Stimulated activated naive CD8-positive, alpha-beta T cell treated with anti-CD3 and anti-CD28 coated beads, Interleukin-15, Interleukin-2, amounts not matched to agents 100 ng/mL and 50 ng/mL, for 24 hours (primary cell): ENCODE results near the gene MILR1.
A peak's percentile ranks its signal among the peaks of the same experiment; 100 is the strongest.
"Not testable (repeated sequence)": the region's sequence is repeated elsewhere in the genome, so short reads cannot be mapped to it uniquely, and the experiment has no call there.

ENCODE experiments used
- H3K27ac Mint-ChIP-seq: one replicate; pipeline ENCODE4 v1.8.0; 2021; ENCODE audit warnings: mild to moderate bottlenecking, mixed read lengths
- H3K27me3 Mint-ChIP-seq: one replicate; pipeline ENCODE4 v1.8.0; 2021; ENCODE audit warnings: mixed read lengths
- H3K36me3 Mint-ChIP-seq: one replicate; pipeline ENCODE4 v1.8.0; 2021; ENCODE audit warnings: low read depth, mixed read lengths
- H3K4me1 Mint-ChIP-seq: one replicate; pipeline ENCODE4 v1.8.0; 2021; ENCODE audit warnings: low read depth, mixed read lengths
- H3K4me3 Mint-ChIP-seq: one replicate; pipeline ENCODE4 v1.8.0; 2021; ENCODE audit warnings: mild to moderate bottlenecking, mixed read lengths
- H3K9me3 Mint-ChIP-seq: one replicate; pipeline ENCODE4 v1.8.0; 2021; ENCODE audit warnings: mixed read lengths

The MILR1 gene

DNA sequence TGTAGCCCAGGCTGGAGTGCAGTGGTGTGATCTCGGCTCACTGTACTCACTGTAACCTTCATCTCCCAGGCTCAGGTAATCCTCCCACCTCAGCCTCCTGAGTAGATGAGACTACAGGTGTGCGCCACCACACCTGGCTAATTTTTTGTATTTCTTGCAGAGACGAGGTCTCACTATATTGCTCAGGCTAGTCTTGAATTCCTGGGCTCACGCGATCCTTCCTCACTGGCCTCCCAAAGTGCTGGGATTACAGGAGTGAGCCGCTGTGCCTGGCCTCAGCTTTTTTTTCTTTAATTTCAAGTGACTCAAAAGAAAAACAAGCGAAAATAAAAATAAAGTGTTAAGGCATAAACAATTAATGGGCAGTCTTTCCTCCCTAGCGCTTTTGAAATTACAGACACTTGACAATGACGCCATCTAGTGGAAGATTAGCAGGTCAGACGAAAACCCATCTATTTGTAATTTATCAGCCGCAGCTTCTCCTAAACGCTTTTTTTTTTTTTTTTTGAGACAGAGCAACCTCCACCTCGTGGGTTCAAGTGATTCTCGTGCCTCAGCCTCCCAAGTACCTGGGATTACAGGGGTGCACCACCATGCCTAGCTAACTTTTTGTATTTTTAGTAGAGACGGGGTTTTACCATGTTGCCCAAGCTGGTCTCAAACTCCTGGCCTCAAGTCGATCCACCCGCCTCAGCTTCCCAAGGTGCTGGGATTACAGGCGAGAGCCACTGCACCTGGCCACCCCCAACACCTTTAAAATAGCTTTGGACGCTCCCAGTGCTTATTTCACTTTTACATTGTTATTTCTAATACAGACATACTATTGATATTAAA is 30.2 kb upstream of the MILR1 start:
- H3K4me3 Mint-ChIP-seq: no peak overlapping the region
- no peaks in the 10 kb centered on the region for H3K9me3 Mint-ChIP-seq
- no peak overlapping the region for H3K27ac Mint-ChIP-seq
- H3K4me1 Mint-ChIP-seq: peaks cover 1% of the 10 kb centered on the region
- no peaks in the 10 kb centered on the region for H3K27me3 Mint-ChIP-seq
- H3K36me3 Mint-ChIP-seq: no peaks in the 10 kb centered on the region

DNA sequence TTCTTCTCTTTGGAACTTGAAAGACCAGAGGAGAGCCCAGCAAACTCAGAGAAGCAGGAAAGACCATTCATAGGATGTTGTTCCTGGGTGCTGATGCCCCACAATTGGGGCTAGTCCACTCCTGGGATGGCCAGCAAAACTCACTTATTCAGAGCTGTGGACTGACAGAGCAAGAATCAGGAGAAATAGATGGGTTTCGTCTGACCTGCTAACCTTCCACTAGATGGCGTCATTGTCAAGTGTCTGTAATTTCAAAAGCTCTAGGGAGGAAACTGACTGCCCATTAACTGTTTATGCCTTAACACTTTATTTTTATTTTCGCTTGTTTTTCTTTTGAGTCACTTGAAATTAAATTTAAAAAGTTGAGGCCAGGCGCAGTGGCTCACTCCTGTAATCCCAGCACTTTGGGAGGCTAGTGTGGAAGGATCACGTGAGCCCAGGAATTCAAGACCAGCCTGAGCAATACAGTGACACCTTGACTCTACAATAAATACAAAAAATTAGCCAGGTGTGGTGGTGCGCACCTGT is 28.7 kb upstream of the MILR1 start:
- Mint-ChIP-seq H3K27ac (no peak overlapping the region), H3K27me3 (no peaks in the 10 kb centered on the region), H3K36me3 (no peaks in the 10 kb centered on the region)

DNA sequence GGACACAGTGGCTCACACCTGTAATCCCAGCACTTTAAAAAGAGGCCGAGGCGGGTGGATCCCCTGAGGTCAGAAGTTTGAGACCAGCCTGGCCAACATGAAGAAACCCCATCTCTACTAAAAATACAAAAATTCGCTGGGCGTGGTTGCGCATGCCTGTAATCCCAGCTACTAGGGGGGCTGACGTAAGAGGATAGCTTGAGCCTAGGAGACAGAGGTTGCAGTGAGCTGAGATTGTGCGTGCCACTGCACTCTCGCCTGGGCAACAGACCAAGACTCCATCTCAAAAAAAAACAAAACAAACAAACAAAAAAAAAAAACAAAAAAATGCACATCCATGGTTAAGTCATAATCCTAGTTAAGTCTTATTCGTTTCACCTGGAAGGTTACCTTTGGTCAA is 26.8 kb upstream of the MILR1 start:
- not testable (repeated sequence) for H3K9me3 Mint-ChIP-seq, H3K27ac Mint-ChIP-seq, H3K4me3 Mint-ChIP-seq, H3K27me3 Mint-ChIP-seq, H3K36me3 Mint-ChIP-seq, H3K4me1 Mint-ChIP-seq

More for the DNA sequence above, 28.7 kb upstream of the MILR1 start:
- Mint-ChIP-seq H3K4me3 (no peak overlapping the region), H3K9me3 (no peaks in the 10 kb centered on the region), H3K4me1 (no peaks in the 10 kb centered on the region)

DNA sequence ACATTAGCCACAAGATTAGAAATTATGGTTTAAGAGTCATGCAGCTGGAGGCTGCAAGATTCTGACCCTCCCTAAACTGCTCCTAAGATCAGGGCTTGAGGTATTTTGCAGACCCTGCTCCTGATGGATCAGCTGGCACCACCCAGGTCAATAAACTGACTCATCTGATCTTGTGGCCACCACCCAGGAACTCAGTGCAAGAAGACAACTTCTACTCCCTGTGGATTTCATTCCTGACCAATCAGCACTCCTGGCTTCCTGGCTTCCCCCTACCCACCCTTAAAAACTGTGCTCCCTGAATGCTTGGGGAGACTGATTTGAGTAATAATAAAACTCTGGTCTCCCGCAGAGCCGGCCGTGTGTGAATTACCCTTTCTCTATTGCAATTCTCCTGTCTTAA is 25.0 kb upstream of the MILR1 start:
- no peaks in the 10 kb centered on the region for H3K27me3 Mint-ChIP-seq
- no peaks in the 10 kb centered on the region for H3K4me1 Mint-ChIP-seq
- no peaks in the 10 kb centered on the region for H3K36me3 Mint-ChIP-seq
- no peak overlapping the region for H3K4me3 Mint-ChIP-seq
- no peak overlapping the region for H3K27ac Mint-ChIP-seq
- no peaks in the 10 kb centered on the region for H3K9me3 Mint-ChIP-seq

DNA sequence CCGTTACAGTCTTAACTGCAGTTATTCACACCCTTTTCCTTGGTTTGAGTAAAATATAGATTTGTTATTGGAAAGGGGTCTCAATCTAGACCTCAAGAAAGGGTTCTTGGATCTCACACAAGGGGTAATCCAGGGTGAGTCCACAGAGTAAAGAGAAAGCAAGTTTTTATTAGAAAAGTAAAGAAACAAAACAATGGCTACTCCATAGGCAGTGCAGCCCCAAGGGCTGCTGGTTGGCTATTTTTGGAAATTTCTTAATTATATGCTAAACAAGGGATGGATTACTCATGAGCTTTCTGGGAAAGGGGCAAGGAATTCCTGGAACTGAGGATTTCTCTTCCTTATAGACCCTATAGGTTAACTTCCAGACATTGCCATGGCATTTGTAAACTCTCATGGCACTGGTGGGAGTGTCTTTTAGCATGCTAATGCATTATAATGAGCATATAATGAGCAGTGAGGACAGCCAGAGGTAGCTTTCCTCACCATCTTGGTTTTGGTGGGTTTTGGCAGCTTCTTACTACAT is 24.5 kb upstream of the MILR1 start:
- no peak overlapping the region for H3K27ac Mint-ChIP-seq
- H3K27me3 Mint-ChIP-seq: peaks cover 1% of the 10 kb centered on the region
- no peaks in the 10 kb centered on the region for H3K36me3 Mint-ChIP-seq
- no peaks in the 10 kb centered on the region for H3K9me3 Mint-ChIP-seq
- no peaks in the 10 kb centered on the region for H3K4me1 Mint-ChIP-seq
- no peak overlapping the region for H3K4me3 Mint-ChIP-seq

DNA sequence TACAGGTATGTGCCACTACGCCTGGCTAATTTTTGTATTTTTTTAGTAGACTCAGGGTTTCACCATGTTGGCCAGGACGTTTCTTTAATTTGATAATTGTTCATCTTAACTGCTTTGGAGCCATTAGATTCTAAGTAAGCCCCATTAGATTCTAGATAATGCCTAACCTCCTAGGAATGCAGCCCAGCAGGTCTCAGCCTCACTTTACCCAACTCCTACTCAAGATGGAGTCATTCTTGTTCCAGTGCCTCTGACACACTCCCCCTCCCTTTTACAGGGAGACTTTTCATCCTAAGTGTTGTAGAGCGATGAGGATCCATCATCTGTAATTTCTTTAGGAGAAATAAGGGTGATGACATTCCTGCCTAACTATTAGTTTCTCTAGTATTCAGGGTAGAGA is 23.7 kb upstream of the MILR1 start:
- H3K27me3 Mint-ChIP-seq: peaks cover 3% of the 10 kb centered on the region
- H3K4me1 Mint-ChIP-seq: no peaks in the 10 kb centered on the region
- H3K9me3 Mint-ChIP-seq: no peaks in the 10 kb centered on the region
- no peaks in the 10 kb centered on the region for H3K36me3 Mint-ChIP-seq
- H3K4me3 Mint-ChIP-seq: no peak overlapping the region
- H3K27ac Mint-ChIP-seq: no peak overlapping the region

DNA sequence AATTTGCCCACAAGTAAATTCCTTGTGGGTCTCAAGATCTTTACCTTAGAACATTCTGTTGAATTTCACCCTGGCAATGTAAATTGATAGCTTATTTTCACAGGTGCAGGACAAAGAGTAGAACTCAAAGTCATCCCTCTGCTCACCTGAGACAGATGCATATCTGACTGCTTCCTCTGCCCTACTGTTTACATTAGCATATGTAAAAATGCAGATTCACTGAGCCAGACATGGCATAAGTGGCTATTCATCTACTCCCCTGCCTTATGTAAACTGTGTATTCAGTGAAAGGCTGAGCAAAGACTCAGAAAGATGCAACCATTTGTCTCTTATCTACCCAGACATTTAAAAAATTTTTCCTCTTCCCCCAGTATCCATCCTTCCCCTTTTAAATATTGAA is 22.3 kb upstream of the MILR1 start:
- H3K9me3 Mint-ChIP-seq: no peaks in the 10 kb centered on the region
- H3K27ac Mint-ChIP-seq: no peak overlapping the region
- H3K27me3 Mint-ChIP-seq: peaks cover 3% of the 10 kb centered on the region
- H3K36me3 Mint-ChIP-seq: no peaks in the 10 kb centered on the region
- no peak overlapping the region for H3K4me3 Mint-ChIP-seq
- no peaks in the 10 kb centered on the region for H3K4me1 Mint-ChIP-seq

DNA sequence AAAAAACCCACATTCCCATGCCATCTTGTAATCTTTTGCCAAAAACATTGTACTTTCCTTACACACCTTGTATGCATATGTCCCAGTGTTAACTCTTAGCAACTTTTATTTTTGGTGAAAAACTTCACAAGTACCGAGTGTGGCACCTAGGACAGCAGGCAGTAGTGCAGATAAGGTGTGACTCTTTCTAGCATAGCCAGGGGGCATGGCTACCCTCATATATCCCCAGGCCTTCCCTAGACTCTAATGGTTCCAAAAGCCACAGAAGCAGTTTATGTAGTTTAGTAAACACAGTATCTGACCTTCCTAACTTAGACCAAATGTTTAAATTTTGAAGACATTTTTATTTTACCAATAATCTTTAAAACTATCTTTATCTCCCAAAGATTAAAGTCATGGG is 20.5 kb upstream of the MILR1 start:
- Mint-ChIP-seq H3K27ac (no peak overlapping the region), H3K4me1 (no peaks in the 10 kb centered on the region), H3K27me3 (peaks cover 3% of the 10 kb centered on the region), H3K36me3 (no peaks in the 10 kb centered on the region), H3K4me3 (no peak overlapping the region), H3K9me3 (no peaks in the 10 kb centered on the region)

DNA sequence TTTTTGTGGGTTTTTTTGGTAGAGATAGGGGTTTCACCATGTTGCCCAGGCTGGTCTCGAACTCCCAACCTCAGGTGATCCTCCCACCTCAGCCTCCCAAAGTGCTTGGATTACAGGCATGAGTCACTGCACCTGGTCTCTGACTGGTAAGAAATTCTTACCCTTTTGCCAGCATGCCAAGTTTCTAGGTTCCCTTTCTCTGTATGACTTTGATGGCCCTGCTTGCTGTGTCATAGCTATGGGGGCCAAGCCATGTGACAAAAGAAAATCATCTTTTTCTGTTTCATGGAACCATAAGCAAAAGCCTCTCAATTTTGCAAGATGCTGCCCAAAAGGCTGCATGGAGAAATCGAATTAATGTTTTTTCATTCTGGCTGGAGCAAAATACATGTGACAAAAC is 18.9 kb upstream of the MILR1 start:
- H3K27ac Mint-ChIP-seq, H3K4me3 Mint-ChIP-seq, H3K27me3 Mint-ChIP-seq: not testable (repeated sequence)

DNA sequence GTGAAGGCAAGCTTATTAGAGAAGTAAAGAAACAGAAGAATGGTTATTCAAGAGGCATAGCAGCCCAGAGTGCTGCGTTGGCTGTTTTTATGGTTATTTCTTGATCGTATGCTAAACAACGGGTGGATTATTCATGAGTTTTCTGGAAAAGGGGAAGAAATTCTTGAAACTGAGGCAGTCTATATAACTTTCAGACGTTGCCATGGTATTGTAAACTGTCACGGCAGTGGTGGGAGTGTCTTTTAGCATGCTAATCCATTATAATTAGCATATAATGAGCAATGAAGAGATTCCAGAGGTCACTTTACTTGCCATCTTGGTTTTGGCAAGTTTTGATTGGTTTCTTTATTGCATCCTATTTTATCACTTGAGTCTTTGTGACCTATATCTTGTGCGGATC is 17.4 kb upstream of the MILR1 start:
- H3K4me1 Mint-ChIP-seq: no peaks in the 10 kb centered on the region
- no peaks in the 10 kb centered on the region for H3K9me3 Mint-ChIP-seq
- no peaks in the 10 kb centered on the region for H3K36me3 Mint-ChIP-seq
- H3K27me3 Mint-ChIP-seq: peaks cover 3% of the 10 kb centered on the region
- no peak overlapping the region for H3K27ac Mint-ChIP-seq
- H3K4me3 Mint-ChIP-seq: no peak overlapping the region

More for the DNA sequence above, 18.9 kb upstream of the MILR1 start:
- H3K9me3 Mint-ChIP-seq, H3K36me3 Mint-ChIP-seq, H3K4me1 Mint-ChIP-seq: not testable (repeated sequence)

DNA sequence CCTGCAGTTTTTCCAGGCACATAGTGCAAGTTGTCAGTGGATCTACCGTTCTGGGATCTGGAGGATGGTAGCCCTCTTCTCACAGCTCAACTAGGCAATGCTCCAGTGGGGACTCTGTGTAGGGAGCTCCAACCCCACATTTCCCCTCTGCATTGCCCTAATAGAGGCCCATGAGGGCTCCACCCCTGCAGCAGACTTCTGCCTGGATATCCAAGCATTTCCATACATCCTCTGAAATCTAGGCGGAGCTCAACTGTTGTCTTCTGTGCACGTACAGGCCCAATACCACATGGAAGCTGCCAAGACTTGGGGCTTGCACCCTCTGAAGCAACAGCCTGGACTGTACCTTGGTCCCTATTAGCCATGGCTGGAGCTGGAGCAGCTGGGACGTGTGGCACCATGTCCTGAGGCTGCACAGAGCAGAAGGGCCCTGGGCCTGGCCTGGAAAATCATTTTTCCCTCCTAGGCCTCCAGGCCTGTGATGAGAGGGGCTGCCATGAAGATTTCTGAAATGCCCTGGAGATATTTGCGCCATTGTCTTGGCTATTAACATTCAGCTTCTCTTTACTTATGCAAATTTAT is 10.9 kb upstream of the MILR1 start:
- Mint-ChIP-seq H3K4me3 (no peak overlapping the region), H3K4me1 (peaks cover 20% of the 10 kb centered on the region), H3K27me3 (peaks cover 3% of the 10 kb centered on the region), H3K27ac (no peak overlapping the region), H3K36me3 (peaks cover 18% of the 10 kb centered on the region), H3K9me3 (peaks cover 18% of the 10 kb centered on the region)

DNA sequence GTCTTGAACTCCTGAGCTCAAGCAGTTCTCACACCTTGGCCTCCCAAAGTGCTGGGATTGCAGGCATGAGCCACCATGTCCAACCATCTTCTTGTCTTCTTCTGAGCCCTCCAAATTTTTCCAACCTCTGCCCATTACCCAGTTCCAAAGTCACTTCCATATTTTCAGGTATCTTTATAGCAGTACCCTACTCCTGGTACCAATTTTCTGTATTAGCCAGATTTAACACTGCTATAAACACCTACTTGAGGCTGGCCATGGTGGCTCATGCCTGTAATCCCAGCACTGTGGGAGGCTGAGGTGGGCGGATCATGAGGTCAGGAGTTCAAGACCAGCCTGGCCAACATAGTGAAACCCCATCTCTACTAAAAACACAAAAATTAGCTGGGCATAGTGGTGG is 9.4 kb upstream of the MILR1 start:
- Mint-ChIP-seq H3K36me3 (peaks cover 18% of the 10 kb centered on the region), H3K4me1 (peaks cover 28% of the 10 kb centered on the region), H3K9me3 (peaks cover 18% of the 10 kb centered on the region)
- H3K27me3 Mint-ChIP-seq, H3K4me3 Mint-ChIP-seq, H3K27ac Mint-ChIP-seq: not testable (repeated sequence)

DNA sequence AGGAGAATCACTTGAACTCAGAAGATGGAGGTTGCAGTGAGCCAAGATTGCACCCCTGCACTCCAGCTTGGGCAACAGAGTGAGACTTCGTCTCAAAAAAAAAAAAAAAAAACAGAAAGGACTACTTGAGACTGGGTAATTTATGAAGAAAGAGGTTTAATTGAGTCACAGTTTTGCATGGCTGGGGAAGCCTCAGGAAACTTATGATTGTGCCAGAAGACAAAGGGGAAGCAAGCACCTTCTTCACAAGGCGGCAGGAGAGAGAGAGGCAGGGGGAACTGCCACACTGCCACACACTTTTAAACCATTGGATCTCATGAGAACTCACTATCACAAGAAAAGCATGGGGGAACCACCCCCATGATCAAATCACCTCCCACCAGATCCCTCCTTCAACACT is 9.0 kb upstream of the MILR1 start:
- no peak overlapping the region for H3K27ac Mint-ChIP-seq
- peaks cover 18% of the 10 kb centered on the region for H3K9me3 Mint-ChIP-seq
- H3K36me3 Mint-ChIP-seq: peaks cover 18% of the 10 kb centered on the region
- H3K4me3 Mint-ChIP-seq: no peak overlapping the region
- H3K4me1 Mint-ChIP-seq: peaks cover 28% of the 10 kb centered on the region
- peaks cover 3% of the 10 kb centered on the region for H3K27me3 Mint-ChIP-seq

DNA sequence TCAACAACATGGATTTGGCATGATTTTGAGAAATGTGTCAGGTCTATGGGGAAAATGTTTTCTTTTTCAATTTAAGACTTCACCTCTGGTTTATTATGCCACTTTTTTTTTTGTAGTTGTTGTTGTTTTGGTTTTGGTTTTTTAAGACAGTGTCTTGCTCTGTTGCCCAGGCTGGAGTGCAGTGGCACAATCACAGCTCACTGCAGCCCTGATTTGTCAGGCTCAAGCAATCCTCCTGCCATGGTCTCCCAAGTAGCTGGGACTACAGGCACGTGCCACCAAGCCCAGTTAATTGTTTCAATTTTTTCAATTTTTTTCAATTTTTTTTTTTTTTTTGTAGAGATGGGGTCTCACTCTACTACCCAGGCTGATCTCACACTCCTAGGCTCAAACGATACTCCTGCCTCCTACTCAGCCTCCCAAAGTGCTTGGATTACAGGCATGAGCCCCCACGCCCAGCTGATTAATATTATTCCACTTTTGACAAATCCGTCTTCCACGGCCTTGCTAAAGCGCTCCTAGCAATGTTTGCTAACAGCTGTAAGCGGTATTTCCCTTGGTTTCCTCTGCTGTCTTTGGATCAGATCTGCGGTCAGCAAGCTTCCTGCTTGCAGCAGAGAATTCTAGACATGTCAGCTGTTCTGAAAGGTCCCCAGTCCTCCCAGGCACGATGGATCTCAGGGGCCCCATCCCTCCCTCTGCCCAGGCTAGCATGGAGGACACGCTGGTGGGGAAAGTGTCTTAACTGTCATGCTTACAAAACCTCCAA is 7.0 kb upstream of the MILR1 start:
- peaks cover 16% of the 10 kb centered on the region for H3K9me3 Mint-ChIP-seq
- peaks cover 28% of the 10 kb centered on the region for H3K4me1 Mint-ChIP-seq
- H3K27me3 Mint-ChIP-seq: peaks cover 1% of the 10 kb centered on the region
- peaks cover 17% of the 10 kb centered on the region for H3K36me3 Mint-ChIP-seq
- H3K4me3 Mint-ChIP-seq: peak overlapping the region; percentile 27
- H3K27ac Mint-ChIP-seq: peak overlapping the region; percentile 49

DNA sequence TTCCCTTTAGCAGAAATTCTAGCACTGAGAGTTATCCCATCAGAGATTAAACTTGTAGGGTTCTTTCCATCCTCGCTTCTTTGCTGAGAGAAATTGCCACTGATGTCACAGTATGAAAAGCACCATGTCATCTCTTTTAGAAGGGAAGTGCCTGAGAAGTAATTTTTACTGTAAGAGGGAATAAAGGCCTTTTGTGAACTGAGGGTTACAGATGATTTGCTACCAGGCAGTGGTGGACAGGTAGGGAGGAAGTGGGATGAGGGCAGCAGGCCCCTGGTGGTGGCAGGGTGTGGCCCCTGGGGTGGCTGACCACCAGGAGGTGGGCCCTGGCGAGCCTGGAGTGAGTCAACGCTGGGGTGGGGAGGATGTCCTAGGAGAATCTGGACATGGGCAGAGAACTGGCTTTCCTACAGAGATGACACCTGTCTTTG is 6.4 kb upstream of the MILR1 start:
- Mint-ChIP-seq H3K4me3 (peak overlapping the region; percentile 27), H3K27ac (peak overlapping the region; percentile 49), H3K36me3 (peaks cover 13% of the 10 kb centered on the region), H3K9me3 (peaks cover 10% of the 10 kb centered on the region), H3K27me3 (no peaks in the 10 kb centered on the region), H3K4me1 (peaks cover 28% of the 10 kb centered on the region)
